ENCODE data around the gene ERP44.

ERP44 gene

DNA sequence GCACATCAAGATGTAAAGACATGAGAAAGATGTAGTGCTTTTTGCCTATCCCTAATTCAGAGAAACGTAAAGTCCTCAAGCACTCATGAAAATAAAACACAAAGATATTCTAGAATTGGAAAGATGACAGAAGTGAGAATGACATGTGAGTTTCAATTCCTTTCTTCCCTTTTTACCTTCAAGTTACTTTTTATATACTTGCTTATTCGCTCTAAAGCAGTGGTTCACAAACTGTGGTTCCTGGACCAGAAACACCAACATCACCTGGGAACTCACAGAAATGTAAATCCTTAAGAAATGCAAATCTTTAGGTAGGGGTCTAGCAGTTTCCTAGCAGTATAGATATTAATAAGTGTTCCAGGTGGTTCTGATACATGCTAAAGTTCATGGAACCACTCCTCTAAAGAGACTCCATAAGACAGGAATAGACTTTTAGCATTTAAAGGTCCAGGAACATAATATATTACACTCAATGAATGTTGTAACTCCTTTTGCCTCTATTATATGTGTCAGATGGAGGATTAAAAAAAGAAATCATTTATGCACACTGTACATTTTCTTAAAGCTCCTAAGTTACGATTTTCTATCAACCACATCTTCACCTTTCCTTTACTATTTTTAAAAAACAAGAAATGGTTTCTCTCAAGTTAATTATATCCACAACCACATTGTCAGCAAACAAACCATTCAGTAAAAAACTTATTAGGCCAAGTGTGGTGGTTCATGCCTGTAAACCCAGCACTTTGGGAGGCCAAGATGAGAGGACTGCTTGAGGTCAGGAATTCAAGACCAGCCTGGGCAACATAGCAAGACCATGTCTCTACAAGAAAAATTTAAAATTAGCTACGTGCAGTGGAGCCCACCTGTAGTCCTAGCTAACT, 39.9 kb downstream of the ERP44 start:
- Histone ChIP-seq H3K36me3 (ENCODE audit: control insufficient read depth, insufficient read depth, low read length) (peaks cover 3% of the 10 kb centered on the region), H3K27ac (ENCODE audit: insufficient read depth, low read length, poor library complexity, severe bottlenecking) (no peak overlapping the region), H3K27me3 (replicated peaks; ENCODE audit: control insufficient read depth, insufficient read depth, low read length, poor library complexity, severe bottlenecking) (no peaks in the 10 kb centered on the region), H3K4me1 (ENCODE audit: control insufficient read depth, insufficient read depth, low read length, poor library complexity, severe bottlenecking) (no peaks in the 10 kb centered on the region), H3K9me3 (ENCODE audit: control insufficient read depth, low read length) (no peaks in the 10 kb centered on the region), H3K4me3 (ENCODE audit: insufficient read depth, low read depth, low read length, poor library complexity, severe bottlenecking) (no peak overlapping the region)
- no peak for DNase-seq

DNA sequence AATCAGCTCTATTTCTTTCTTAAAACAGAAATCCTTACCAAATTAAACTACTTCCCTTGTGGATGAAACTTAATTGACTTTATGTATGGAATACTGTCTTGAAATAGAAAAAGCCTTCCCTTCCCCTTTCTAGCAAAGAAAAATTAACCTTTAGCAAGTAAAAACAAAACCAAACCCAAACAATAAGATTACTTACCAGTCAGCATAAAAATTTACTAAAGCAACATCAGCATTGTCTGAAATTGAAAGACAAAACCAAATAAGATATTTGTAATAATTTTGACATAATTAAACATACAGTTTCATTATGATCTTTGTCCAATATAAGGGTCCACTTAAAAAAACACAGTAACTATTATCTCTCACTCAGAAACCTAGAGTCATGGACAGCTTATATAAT, 41.2 kb downstream of the ERP44 start:
- no peaks in the 10 kb centered on the region for H3K27me3 ChIP-seq (replicated peaks; ENCODE audit: control insufficient read depth, insufficient read depth, low read length, poor library complexity, severe bottlenecking)

DNA sequence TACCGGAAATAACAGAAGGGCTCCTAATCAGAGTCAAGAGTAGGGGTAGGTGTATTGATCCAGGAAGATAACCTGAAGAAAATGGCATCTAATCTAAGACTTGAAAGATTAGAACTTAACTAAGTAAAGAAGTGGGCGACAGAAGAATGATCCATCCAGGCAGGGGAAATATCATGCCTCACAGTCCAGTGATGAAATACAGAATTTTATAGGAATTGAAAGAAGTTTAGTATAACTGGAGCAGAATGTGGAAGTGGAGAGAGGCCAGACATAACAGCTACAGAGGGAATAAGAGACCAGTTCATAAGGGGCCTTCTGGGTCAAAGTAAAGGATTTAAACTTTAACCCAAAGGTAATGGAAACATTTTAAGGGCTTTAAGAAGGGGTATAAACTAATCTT, 42.2 kb downstream of the ERP44 start:
- Histone ChIP-seq H3K36me3 (ENCODE audit: control insufficient read depth, insufficient read depth, low read length) (peaks cover 10% of the 10 kb centered on the region), H3K9me3 (ENCODE audit: control insufficient read depth, low read length) (no peaks in the 10 kb centered on the region), H3K4me1 (ENCODE audit: control insufficient read depth, insufficient read depth, low read length, poor library complexity, severe bottlenecking) (no peaks in the 10 kb centered on the region), H3K27ac (ENCODE audit: insufficient read depth, low read length, poor library complexity, severe bottlenecking) (no peak overlapping the region), H3K27me3 (replicated peaks; ENCODE audit: control insufficient read depth, insufficient read depth, low read length, poor library complexity, severe bottlenecking) (no peaks in the 10 kb centered on the region), H3K4me3 (ENCODE audit: insufficient read depth, low read depth, low read length, poor library complexity, severe bottlenecking) (no peak overlapping the region)
- DNase-seq = no peak

More for the DNA sequence above, 41.2 kb downstream of the ERP44 start:
- Histone ChIP-seq H3K4me1 (ENCODE audit: control insufficient read depth, insufficient read depth, low read length, poor library complexity, severe bottlenecking) (no peaks in the 10 kb centered on the region), H3K27ac (ENCODE audit: insufficient read depth, low read length, poor library complexity, severe bottlenecking) (no peak overlapping the region), H3K36me3 (ENCODE audit: control insufficient read depth, insufficient read depth, low read length) (peaks cover 3% of the 10 kb centered on the region), H3K9me3 (ENCODE audit: control insufficient read depth, low read length) (no peaks in the 10 kb centered on the region), H3K4me3 (ENCODE audit: insufficient read depth, low read depth, low read length, poor library complexity, severe bottlenecking) (no peak overlapping the region)
- DNase-seq = no peak

DNA sequence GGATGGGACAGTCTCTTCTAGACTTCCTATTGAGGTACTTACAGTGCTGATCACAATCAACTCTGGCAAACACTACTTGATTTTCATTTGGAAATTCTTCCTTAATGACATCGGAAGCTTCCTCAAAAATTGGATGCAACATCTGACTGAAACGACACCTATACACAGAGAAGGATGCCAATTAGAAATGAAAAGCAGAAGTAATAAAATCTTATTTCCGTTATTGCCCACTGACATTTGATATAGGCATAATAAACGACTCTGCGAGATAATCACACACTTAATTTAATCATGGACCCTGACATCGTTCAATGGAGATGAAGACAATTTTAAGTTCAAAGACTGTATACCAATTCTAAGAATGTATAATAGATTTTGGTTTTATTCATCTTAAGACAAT, 46.4 kb downstream of the ERP44 start:
- no peaks in the 10 kb centered on the region for H3K4me1 ChIP-seq (ENCODE audit: control insufficient read depth, insufficient read depth, low read length, poor library complexity, severe bottlenecking)
- H3K4me3 ChIP-seq (ENCODE audit: insufficient read depth, low read depth, low read length, poor library complexity, severe bottlenecking) = no peak overlapping the region
- no peaks in the 10 kb centered on the region for H3K9me3 ChIP-seq (ENCODE audit: control insufficient read depth, low read length)
- H3K36me3 ChIP-seq (ENCODE audit: control insufficient read depth, insufficient read depth, low read length) = peaks cover 15% of the 10 kb centered on the region
- H3K27ac ChIP-seq (ENCODE audit: insufficient read depth, low read length, poor library complexity, severe bottlenecking) = no peak overlapping the region
- no peak for DNase-seq
- H3K27me3 ChIP-seq (replicated peaks; ENCODE audit: control insufficient read depth, insufficient read depth, low read length, poor library complexity, severe bottlenecking) = no peaks in the 10 kb centered on the region

DNA sequence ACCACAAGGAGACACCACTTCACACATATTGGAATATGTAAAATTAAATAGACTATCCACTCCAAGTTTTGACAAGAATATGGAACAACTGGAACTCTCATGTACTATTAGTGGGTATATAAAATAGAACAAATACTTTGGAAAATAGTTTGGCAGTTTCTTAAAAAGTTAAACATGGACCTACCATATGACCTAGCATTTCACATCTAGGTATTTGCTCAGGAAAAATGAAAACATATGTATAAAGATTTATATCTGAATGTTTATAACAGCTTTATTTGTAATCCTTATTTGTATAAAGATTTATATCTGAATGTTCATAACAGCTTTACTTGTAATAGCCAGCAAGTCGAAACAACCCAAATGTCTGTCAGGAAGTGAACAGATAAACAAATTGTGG, 49.2 kb downstream of the ERP44 start:
- H3K9me3 ChIP-seq (ENCODE audit: control insufficient read depth, low read length) = no peaks in the 10 kb centered on the region
- H3K4me1 ChIP-seq (ENCODE audit: control insufficient read depth, insufficient read depth, low read length, poor library complexity, severe bottlenecking) = no peaks in the 10 kb centered on the region
- no peaks in the 10 kb centered on the region for H3K27me3 ChIP-seq (replicated peaks; ENCODE audit: control insufficient read depth, insufficient read depth, low read length, poor library complexity, severe bottlenecking)
- no peak for DNase-seq
- peaks cover 15% of the 10 kb centered on the region for H3K36me3 ChIP-seq (ENCODE audit: control insufficient read depth, insufficient read depth, low read length)
- H3K4me3 ChIP-seq (ENCODE audit: insufficient read depth, low read depth, low read length, poor library complexity, severe bottlenecking) = no peak overlapping the region
- H3K27ac ChIP-seq (ENCODE audit: insufficient read depth, low read length, poor library complexity, severe bottlenecking) = no peak overlapping the region

DNA sequence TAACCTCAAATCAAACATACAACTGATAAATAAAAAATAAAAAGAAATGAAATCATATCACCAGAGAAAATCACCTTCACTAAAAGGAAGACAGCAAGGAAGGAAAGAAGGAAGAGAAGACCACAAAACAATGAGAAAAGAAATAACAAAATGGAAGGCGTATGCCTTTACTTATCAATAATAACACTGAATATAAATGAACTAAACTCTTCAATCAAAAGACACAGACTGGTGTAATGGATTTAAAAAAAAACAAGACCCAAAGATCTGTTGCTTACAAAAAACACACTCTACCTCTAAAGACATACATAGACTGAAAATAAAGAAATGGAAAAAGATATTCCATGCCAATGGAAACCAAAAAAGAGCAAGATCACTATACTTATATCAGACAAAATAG, 60.3 kb downstream of the ERP44 start:
- Histone ChIP-seq H3K9me3 (ENCODE audit: control insufficient read depth, low read length) (no peaks in the 10 kb centered on the region), H3K27ac (ENCODE audit: insufficient read depth, low read length, poor library complexity, severe bottlenecking) (no peak overlapping the region), H3K4me1 (ENCODE audit: control insufficient read depth, insufficient read depth, low read length, poor library complexity, severe bottlenecking) (peaks cover 8% of the 10 kb centered on the region), H3K36me3 (ENCODE audit: control insufficient read depth, insufficient read depth, low read length) (no peaks in the 10 kb centered on the region), H3K4me3 (ENCODE audit: insufficient read depth, low read depth, low read length, poor library complexity, severe bottlenecking) (no peak overlapping the region), H3K27me3 (replicated peaks; ENCODE audit: control insufficient read depth, insufficient read depth, low read length, poor library complexity, severe bottlenecking) (no peaks in the 10 kb centered on the region)
- DNase-seq = no peak

DNA sequence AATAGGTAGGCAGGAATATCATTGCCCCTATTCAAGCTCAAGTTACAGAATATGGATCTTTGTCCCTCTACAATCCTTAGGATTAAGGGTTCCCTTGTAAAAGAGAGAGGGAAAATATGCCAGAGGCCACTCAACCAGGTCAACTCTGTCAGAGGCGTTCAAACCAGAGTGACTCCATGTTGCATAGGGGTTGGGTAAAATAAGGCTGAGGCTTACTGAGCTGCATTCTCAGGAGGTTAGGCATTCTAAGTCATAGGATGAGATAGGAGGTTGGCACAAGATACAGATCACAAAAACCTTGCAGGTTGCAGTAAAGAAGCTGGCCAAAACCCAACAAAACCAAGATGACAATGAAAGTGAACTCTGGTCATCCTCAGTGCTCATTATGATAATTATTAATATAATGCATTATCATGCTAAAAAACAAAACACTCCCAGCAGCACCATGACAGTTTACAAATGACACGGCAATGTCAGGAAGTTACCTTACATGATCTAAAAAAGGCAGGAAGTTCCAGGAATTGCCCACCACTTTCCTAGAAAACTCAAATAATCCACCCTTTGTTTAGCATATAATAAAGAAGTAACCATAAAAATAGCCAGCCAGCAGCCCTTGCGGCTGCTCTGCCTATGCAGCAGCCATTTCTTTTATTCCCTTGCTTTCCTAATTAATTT, 64.8 kb downstream of the ERP44 start:
- H3K9me3 ChIP-seq (ENCODE audit: control insufficient read depth, low read length) = no peaks in the 10 kb centered on the region
- H3K4me3 ChIP-seq (ENCODE audit: insufficient read depth, low read depth, low read length, poor library complexity, severe bottlenecking) = no peak overlapping the region
- H3K27ac ChIP-seq (ENCODE audit: insufficient read depth, low read length, poor library complexity, severe bottlenecking) = no peak overlapping the region
- H3K4me1 ChIP-seq (ENCODE audit: control insufficient read depth, insufficient read depth, low read length, poor library complexity, severe bottlenecking) = peaks cover 8% of the 10 kb centered on the region
- DNase-seq = no peak
- no peaks in the 10 kb centered on the region for H3K36me3 ChIP-seq (ENCODE audit: control insufficient read depth, insufficient read depth, low read length)
- no peaks in the 10 kb centered on the region for H3K27me3 ChIP-seq (replicated peaks; ENCODE audit: control insufficient read depth, insufficient read depth, low read length, poor library complexity, severe bottlenecking)

DNA sequence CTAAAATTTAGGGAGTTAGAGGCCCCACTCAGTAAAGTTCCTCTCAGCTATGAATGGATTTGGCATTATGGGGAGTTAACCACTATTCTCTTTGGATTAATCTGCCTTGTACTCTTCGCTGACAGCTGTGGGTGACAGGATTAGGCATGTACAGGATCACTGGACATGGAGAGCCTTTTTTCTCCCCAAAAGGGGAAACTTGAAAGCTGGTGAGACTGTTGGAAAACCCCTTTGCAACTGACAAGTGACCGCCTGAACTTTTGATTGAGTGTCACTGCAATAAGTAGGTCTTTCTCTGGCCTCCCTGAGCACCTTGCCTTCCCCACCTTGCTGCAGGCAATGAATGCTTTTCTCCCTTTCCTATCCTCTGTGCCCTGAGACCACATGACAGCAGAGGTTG, 68.3 kb downstream of the ERP44 start:
- H3K9me3 ChIP-seq (ENCODE audit: control insufficient read depth, low read length) = no peaks in the 10 kb centered on the region
- H3K36me3 ChIP-seq (ENCODE audit: control insufficient read depth, insufficient read depth, low read length) = no peaks in the 10 kb centered on the region
- no peak overlapping the region for H3K4me3 ChIP-seq (ENCODE audit: insufficient read depth, low read depth, low read length, poor library complexity, severe bottlenecking)
- no peak overlapping the region for H3K27ac ChIP-seq (ENCODE audit: insufficient read depth, low read length, poor library complexity, severe bottlenecking)
- no peaks in the 10 kb centered on the region for H3K27me3 ChIP-seq (replicated peaks; ENCODE audit: control insufficient read depth, insufficient read depth, low read length, poor library complexity, severe bottlenecking)
- no peak for DNase-seq
- peaks cover 8% of the 10 kb centered on the region for H3K4me1 ChIP-seq (ENCODE audit: control insufficient read depth, insufficient read depth, low read length, poor library complexity, severe bottlenecking)

DNA sequence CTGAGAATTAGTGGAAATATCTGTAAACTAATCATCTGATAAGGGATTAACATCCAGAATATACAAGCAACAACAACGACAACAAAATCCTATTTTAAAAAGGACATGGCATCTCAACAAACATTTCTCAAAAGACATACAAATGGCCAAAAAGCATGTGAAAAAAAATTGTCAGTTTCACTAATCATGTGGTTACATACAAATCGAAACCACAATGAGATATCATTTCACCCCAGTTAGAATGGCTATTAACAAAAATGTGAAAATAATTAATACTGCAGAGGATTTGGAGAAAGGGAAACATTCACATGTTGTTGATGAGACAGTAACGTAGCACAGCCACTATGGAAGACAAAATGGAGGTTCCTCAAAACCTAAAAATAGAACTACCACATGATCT, 69.5 kb downstream of the ERP44 start:
- DNase-seq = no peak
- no peaks in the 10 kb centered on the region for H3K27me3 ChIP-seq (replicated peaks; ENCODE audit: control insufficient read depth, insufficient read depth, low read length, poor library complexity, severe bottlenecking)
- H3K36me3 ChIP-seq (ENCODE audit: control insufficient read depth, insufficient read depth, low read length) = no peaks in the 10 kb centered on the region
- no peaks in the 10 kb centered on the region for H3K9me3 ChIP-seq (ENCODE audit: control insufficient read depth, low read length)
- H3K4me3 ChIP-seq (ENCODE audit: insufficient read depth, low read depth, low read length, poor library complexity, severe bottlenecking) = no peak overlapping the region
- H3K27ac ChIP-seq (ENCODE audit: insufficient read depth, low read length, poor library complexity, severe bottlenecking) = no peak overlapping the region
- H3K4me1 ChIP-seq (ENCODE audit: control insufficient read depth, insufficient read depth, low read length, poor library complexity, severe bottlenecking) = no peaks in the 10 kb centered on the region

DNA sequence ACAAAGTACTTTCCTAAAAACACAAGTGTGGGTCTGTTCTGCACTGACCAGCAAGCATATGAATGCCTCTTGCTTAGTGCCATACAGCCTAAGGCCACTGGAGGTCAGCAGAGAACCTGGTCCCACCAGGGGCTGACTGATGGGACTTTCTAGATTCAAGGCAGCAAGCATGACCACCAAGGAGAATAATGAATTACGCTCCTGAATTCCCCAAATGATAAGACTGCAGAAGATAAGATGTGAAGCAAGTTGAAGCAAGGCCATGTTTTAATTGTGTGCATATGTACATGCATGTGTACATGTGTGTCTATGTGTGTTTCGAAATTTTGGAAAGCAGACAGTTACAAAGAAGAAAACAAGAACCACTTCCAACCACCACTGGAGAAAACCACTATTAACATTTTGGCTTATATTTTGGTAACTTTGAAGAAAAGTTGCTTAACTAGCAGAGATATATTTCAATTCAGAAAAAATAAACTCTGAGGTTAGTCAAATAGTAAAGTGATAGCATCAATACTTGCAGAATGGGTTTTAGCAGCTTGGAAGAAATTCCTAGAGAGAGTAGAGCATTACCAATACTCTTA, 70.5 kb downstream of the ERP44 start:
- Histone ChIP-seq H3K27me3 (replicated peaks; ENCODE audit: control insufficient read depth, insufficient read depth, low read length, poor library complexity, severe bottlenecking) (no peaks in the 10 kb centered on the region), H3K9me3 (ENCODE audit: control insufficient read depth, low read length) (no peaks in the 10 kb centered on the region), H3K36me3 (ENCODE audit: control insufficient read depth, insufficient read depth, low read length) (no peaks in the 10 kb centered on the region), H3K4me3 (ENCODE audit: insufficient read depth, low read depth, low read length, poor library complexity, severe bottlenecking) (no peak overlapping the region), H3K4me1 (ENCODE audit: control insufficient read depth, insufficient read depth, low read length, poor library complexity, severe bottlenecking) (no peaks in the 10 kb centered on the region), H3K27ac (ENCODE audit: insufficient read depth, low read length, poor library complexity, severe bottlenecking) (no peak overlapping the region)
- peak; percentile 25 to 36 (median 34) for DNase-seq

Measured in effector memory CD4-positive, alpha-beta T cell (primary cell).